GM12878 (cell line): ENCODE measurements around the gene ZNF366. TPM values are rescaled to one million over a fixed set of nuclear protein-coding genes. Genes with fewer than 3 reads are reported as not detected.

Source experiments
- ATAC-seq: fragments of 200-7000 bp; cut with Tn5 transposase; 3 replicates; pipeline ENCODE4 v1.9.1; 2020; ENCODE audit warnings: mild to moderate bottlenecking, moderate library complexity
- BruUV-seq: library from RNA; stranded (reverse); fragments of 400-500 nt; replicated peaks from 2 replicates; lab custom pipeline; 2021; lab: Mats Ljungman, UMichigan
- CTCF ChIA-PET: fragments of 300-600 bp; sonication (Branson Sonifier 250); formaldehyde crosslinking; extraction: SDS; loops from one replicate; lab custom pipeline; 2021; ENCODE audit warnings: inconsistent platforms; lab: Yijun Ruan, JAX
- POLR2A ChIA-PET: fragments of 350-600 bp; formaldehyde crosslinking; extraction: SDS; loops from one replicate; lab custom pipeline; 2021; ENCODE audit warnings: inconsistent platforms; lab: Charles Lee
- RAD21 ChIA-PET: fragments of 300-600 bp; sonication (Branson Sonifier 250); formaldehyde crosslinking; loops from one replicate; lab custom pipeline; 2023; ENCODE audit warnings: antibody characterized with exemption; ENCODE audit not compliant: unreplicated experiment; lab: Charles Lee
- SMC1A ChIA-PET: fragments of 300-600 bp; sonication (Branson Sonifier 250); formaldehyde crosslinking; loops from one replicate; lab custom pipeline; 2023; ENCODE audit not compliant: unreplicated experiment, uncharacterized antibody; lab: Charles Lee
- DNase-seq: peaks from one replicate; pipeline ENCODE4 v3.0.0-alpha.2; 2011; ENCODE audit warnings: low read depth, low spot score
- FAIRE-seq: peaks from 3 replicates; lab custom pipeline; 2011; peaks lifted over from hg19 to GRCh38; lab: Jason Lieb, UNC
- H2AFZ ChIP-seq: 2 replicates; pipeline ENCODE4 v1.6.0; 2011; ENCODE audit warnings: low read depth, low read length, control low read depth; ENCODE audit not compliant: control insufficient read depth
- H3K27ac ChIP-seq: 2 replicates; pipeline ENCODE4 v1.5.1; 2011; ENCODE audit warnings: control low read depth; ENCODE audit not compliant: control insufficient read depth, insufficient read depth
- H3K27me3 ChIP-seq, 2 experiments: replicated peaks in 1 of 2; 2 replicates each; pipeline versions ENCODE4 v1.6.0 to v1.6.1; 2011; ENCODE audit warnings: low read length in 1 of 2; ENCODE audit not compliant: control insufficient read depth in 2 of 2, insufficient read depth in 2 of 2
- H3K36me3 ChIP-seq, 2 experiments: 2 replicates each; pipeline ENCODE4 v1.5.1; 2011; ENCODE audit warnings: low read length in 1 of 2; ENCODE audit not compliant: control insufficient read depth in 2 of 2, insufficient read depth in 2 of 2
- H3K4me1 ChIP-seq: 2 replicates; pipeline ENCODE4 v1.6.1; 2011; ENCODE audit warnings: mild to moderate bottlenecking, low read length, moderate library complexity, mixed read lengths; ENCODE audit not compliant: control insufficient read depth, insufficient read depth
- H3K4me2 ChIP-seq: 2 replicates; pipeline ENCODE4 v1.6.0; 2011; ENCODE audit warnings: control low read depth; ENCODE audit not compliant: control insufficient read depth, insufficient read depth
- H3K4me3 ChIP-seq: fragments of 200-600 bp; sonication (generic); 2 replicates; pipeline ENCODE4 v1.5.1; 2016
- H3K79me2 ChIP-seq: 2 replicates; pipeline ENCODE4 v1.6.0; 2011; ENCODE audit warnings: low read length; ENCODE audit not compliant: control insufficient read depth, insufficient read depth
- H3K9ac ChIP-seq: 2 replicates; pipeline ENCODE4 v1.8.0; 2011; ENCODE audit warnings: low read length, control low read depth, mixed read lengths; ENCODE audit not compliant: control insufficient read depth, insufficient read depth
- H3K9me3 ChIP-seq: replicated peaks from 3 replicates; pipeline ENCODE4 v1.5.1; 2011; ENCODE audit warnings: mild to moderate bottlenecking, low read length; ENCODE audit not compliant: control insufficient read depth, insufficient read depth
- H4K20me1 ChIP-seq: 2 replicates; pipeline ENCODE4 v1.6.0; 2011; ENCODE audit not compliant: control insufficient read depth, insufficient read depth
- BACH1 ChIP-seq: fragments of 450-650 bp; IDR thresholded peaks from 2 replicates; pipeline ENCODE4 v1.6.1; 2017; ENCODE audit warnings: mild to moderate bottlenecking, borderline replicate concordance
- BRCA1 ChIP-seq: IDR thresholded peaks from 2 replicates; pipeline ENCODE4 v1.6.1; 2011; ENCODE audit warnings: low read depth, low read length, improper control_type of control experiment
- E2F8 ChIP-seq: fragments of 450-650 bp; IDR thresholded peaks from 2 replicates; pipeline ENCODE4 v1.6.1; 2018; ENCODE audit warnings: mild to moderate bottlenecking, low read depth, moderate library complexity; ENCODE audit not compliant: partially characterized antibody
- EGR1 ChIP-seq, 2 experiments: IDR thresholded peaks; 1 replicate in 1 of 2; 2 replicates in 1 of 2; pipeline ENCODE4 v1.6.1; 2011 to 2012; ENCODE audit warnings: low read depth in 2 of 2, low read length in 2 of 2, borderline replicate concordance in 1 of 2, mild to moderate bottlenecking in 1 of 2, moderate library complexity in 1 of 2
- GABPA ChIP-seq: IDR thresholded peaks from 2 replicates; pipeline ENCODE4 v1.6.1; 2014; ENCODE audit warnings: antibody characterized with exemption, low read depth, mild to moderate bottlenecking, inconsistent platforms
- HDAC2 ChIP-seq: fragments of 200-600 bp; sonication (generic); IDR thresholded peaks from 2 replicates; pipeline ENCODE4 v1.6.1; 2017
- MEF2B ChIP-seq: fragments of 450-650 bp; IDR thresholded peaks from 2 replicates; pipeline ENCODE4 v1.6.1; 2018; ENCODE audit warnings: mild to moderate bottlenecking, moderate library complexity; ENCODE audit not compliant: partially characterized antibody, poor library complexity, severe bottlenecking
- NR2F1 ChIP-seq: fragments of 450-650 bp; conservative IDR thresholded peaks from 2 replicates; pipeline ENCODE4 v1.6.1; 2017; ENCODE audit warnings: mild to moderate bottlenecking
- RAD21 ChIP-seq: IDR thresholded peaks from 2 replicates; pipeline ENCODE4 v1.6.1; 2011; ENCODE audit warnings: mild to moderate bottlenecking, low read depth, low read length, moderate library complexity; ENCODE audit not compliant: insufficient read depth
- RELA ChIP-seq: fragments of 450-650 bp; IDR thresholded peaks from 2 replicates; pipeline ENCODE4 v1.8.0; 2014; ENCODE audit warnings: borderline replicate concordance; ENCODE audit not compliant: partially characterized antibody
- SIN3A ChIP-seq: IDR thresholded peaks from 2 replicates; pipeline ENCODE4 v1.6.1; 2012; ENCODE audit warnings: low read depth, low read length, improper control_type of control experiment
- SMC3 ChIP-seq: IDR thresholded peaks from 2 replicates; pipeline ENCODE4 v1.6.1; 2011; ENCODE audit warnings: low read length, improper control_type of control experiment, borderline replicate concordance
- SPI1 ChIP-seq: IDR thresholded peaks from 2 replicates; pipeline ENCODE4 v1.6.1; 2011; ENCODE audit warnings: low read depth, mild to moderate bottlenecking, low read length, moderate library complexity, borderline replicate concordance; ENCODE audit not compliant: insufficient read depth
- STAT1 ChIP-seq: fragments of 450-650 bp; conservative IDR thresholded peaks from 2 replicates; pipeline ENCODE4 v1.6.1; 2014; ENCODE audit warnings: antibody characterized with exemption, mild to moderate bottlenecking
- WGBS: methylation state at CpG from one replicate; pipeline ENCODE4 v1.1.6; 2016; ENCODE audit warnings: low lambda C conversion rate; ENCODE audit not compliant: insufficient replicate concordance, insufficient coverage; ENCODE audit errors: missing lambda C conversion rate; 5-methylcytosine and 5-hydroxymethylcytosine counted together
- in situ Hi-C: fragments of 300-500 bp; cut with MboI; formaldehyde crosslinking; loops from 9 replicates; pipeline ENCODE4 v1.14.3; 2018; ENCODE audit warnings: mixed read lengths
- intact Hi-C: fragments of 100-400 bp; cut with micrococcal nuclease; formaldehyde crosslinking; loops from one replicate; pipeline ENCODE4 v1.14.2; 2022; ENCODE audit not compliant: unreplicated experiment
- polyA plus RNA-seq, 11 experiments: library from polyadenylated mRNA; depleted of rRNA in 4 of 11; unstranded in 6 of 11; stranded (reverse) in 5 of 11; fragments of >200 nt; fragmentation: Nextera tagmentation in 4 of 11; fragmentation: Illumina TruSeq in 1 of 11; extraction: Ambion mirVana in 4 of 11; extraction: Trizol in 1 of 11; gene quantifications; 1 replicate in 1 of 11; 2 replicates in 10 of 11; pipeline versions ENCODE4 v1.2.1 to v1.2.3, GENCODE V29; 2011 to 2016; ENCODE audit warnings: inconsistent platforms in 2 of 11, missing spikeins in 2 of 11, low read depth in 1 of 11
- total RNA-seq, 4 experiments: library from RNA; depleted of rRNA in 3 of 4; stranded (reverse); fragments of >200 nt in 3 of 4; fragmentation: Illumina TruSeq in 1 of 4; extraction: Trizol in 1 of 4; gene quantifications; 2 replicates each; pipeline versions ENCODE4 v1.2.1 to v1.2.3, GENCODE V29; 2013 to 2021

ZNF366 gene
- total and polyA plus RNA-seq, 10 of the 15 experiments (the other 5 are each of a cell fraction or from before 2014, with no cell fraction given): 0.01 to 0.18 (median 0.04) TPM; not detected in 6

GRCh38 chr5:72434056-72434780 is 73.0 kb downstream of the ZNF366 start:
- Histone ChIP-seq H3K9me3 (no peaks in the 10 kb centered on the region), H3K36me3 (no peaks in the 10 kb centered on the region), H3K27me3 (no peaks in the 10 kb centered on the region), H2AFZ (no peak overlapping the region), H3K9ac (no peak overlapping the region), H4K20me1 (no peaks in the 10 kb centered on the region), H3K4me1 (peaks cover 14% of the 10 kb centered on the region), H3K79me2 (no peaks in the 10 kb centered on the region), H3K4me3 (no peak overlapping the region), H3K27ac (no peak overlapping the region), H3K4me2 (no peak overlapping the region)
- in situ Hi-C loops: no loop called here
- ChIA-PET RAD21 (interaction anchor here (1.4 kb wide), 1 partner anchor 33 kb away, joined by 3 read pairs; no protein-coding TSS in a partner anchor), SMC1A (interaction anchor here (1.5 to 2.7 kb wide), 3 partner anchors 11 to 13 kb away, joined by 3 to 12 read pairs (median 8); no protein-coding TSS in a partner anchor), POLR2A (interaction anchor here (1.2 kb wide), 1 partner anchor 44 kb away, joined by 3 read pairs; no protein-coding TSS in a partner anchor), CTCF (interaction anchor here (0.9 to 1.5 kb wide), 2 partner anchors 11 to 31 kb away, joined by 3 read pairs; no protein-coding TSS in a partner anchor)
- no peak for ATAC-seq
- WGBS: 49% methylated on average over 5 of the region's 5 CpGs
- no peak for FAIRE-seq
- no peak for DNase-seq
- intact Hi-C loops: no loop called here
- TF ChIP-seq MEF2B (peak; percentile 37), SIN3A (no peak)
- BruUV-seq: no TSS peak

GRCh38 chr5:72433522-72433921 is 73.7 kb downstream of the ZNF366 start:
- CTCF ChIA-PET: interaction anchor here (0.9 to 1.5 kb wide), 3 partner anchors 12 to 31 kb away, joined by 3 read pairs; no protein-coding TSS in a partner anchor
- no peak overlapping the region for H3K4me3 ChIP-seq
- TF ChIP-seq RELA: no peak
- no peak for TF ChIP-seq E2F8
- TF ChIP-seq SPI1: no peak
- TF ChIP-seq RAD21: no peak
- no peak for TF ChIP-seq NR2F1
- no peak for TF ChIP-seq SMC3
- no peak for TF ChIP-seq HDAC2
- no peak for TF ChIP-seq BRCA1
- no peak for TF ChIP-seq GABPA
- no peak for TF ChIP-seq STAT1
- no peak for TF ChIP-seq EGR1 (IDR thresholded peaks at IDR 0.05; ENCODE audit: borderline replicate concordance in 1 of 2, low read depth in 2 of 2, low read length in 2 of 2)
- TF ChIP-seq BACH1: no peak

More at GRCh38 chr5:72433522-72433921, 73.7 kb downstream of the ZNF366 start:
- ChIA-PET SMC1A (interaction anchor here (0.6 to 2.7 kb wide), 5 partner anchors 9 to 90 kb away, joined by 3 to 12 read pairs (median 3); no protein-coding TSS in a partner anchor), POLR2A (interaction anchor here (1.2 kb wide), 1 partner anchor 45 kb away, joined by 3 read pairs; no protein-coding TSS in a partner anchor), RAD21 (interaction anchor here (1.4 kb wide), 1 partner anchor 34 kb away, joined by 3 read pairs; no protein-coding TSS in a partner anchor)
- intact Hi-C loops: no loop called here
- Histone ChIP-seq H3K27ac (no peak overlapping the region), H3K79me2 (no peaks in the 10 kb centered on the region), H3K36me3 (no peaks in the 10 kb centered on the region), H3K4me2 (no peak overlapping the region), H2AFZ (no peak overlapping the region), H3K4me1 (peaks cover 8% of the 10 kb centered on the region), H3K27me3 (no peaks in the 10 kb centered on the region), H4K20me1 (no peaks in the 10 kb centered on the region), H3K9ac (no peak overlapping the region), H3K9me3 (no peaks in the 10 kb centered on the region)
- ATAC-seq: no peak
- no TSS peak for BruUV-seq
- no peak for FAIRE-seq
- DNase-seq: no peak
- in situ Hi-C loops: no loop called here
- 31% methylated on average over 1 of the region's 1 CpG for WGBS
